ENCODE measurements around the gene RUNX3.
A peak's percentile ranks its signal among the peaks of the same experiment; 100 is the strongest.

Gene RUNX3

DNA sequence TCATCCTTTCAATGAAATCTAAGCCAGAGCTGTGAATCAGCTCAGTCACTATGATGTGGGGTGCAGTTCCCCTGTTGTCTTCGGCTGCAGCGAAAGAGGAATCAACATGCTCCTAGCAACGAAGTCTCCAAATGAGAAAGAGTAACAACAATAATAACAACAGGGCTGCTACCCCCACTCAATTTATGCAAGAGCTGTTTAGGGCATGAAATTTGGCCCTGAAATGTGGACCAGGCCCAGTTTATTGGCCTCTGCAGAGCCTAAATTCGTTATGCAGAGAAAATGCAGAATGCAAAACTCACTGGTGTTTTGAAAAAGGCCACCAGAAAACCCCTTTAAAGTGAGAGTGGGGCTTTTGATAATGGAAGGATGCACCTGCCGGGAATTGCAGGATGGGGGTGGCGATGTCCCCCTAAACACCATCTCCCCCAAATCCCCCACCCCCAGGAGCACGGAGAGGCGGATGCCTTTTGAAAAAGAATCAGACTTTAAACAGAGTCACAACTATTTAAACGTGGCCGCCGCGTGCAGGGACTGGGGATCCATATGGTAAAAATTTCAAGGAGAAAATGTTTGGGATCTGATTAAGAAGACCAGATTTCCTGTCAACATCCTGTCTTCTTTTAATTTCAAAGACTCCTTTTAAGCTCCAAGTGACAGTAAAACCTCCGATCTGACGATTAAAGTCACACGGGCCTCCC is 1.9 kb downstream of the RUNX3 start:
- DNase-seq: no peak

- DNase-seq: no peak
These were observed 2.6 kb downstream of the RUNX3 start for GRCh38 chr1:24927473-24927872.

DNA sequence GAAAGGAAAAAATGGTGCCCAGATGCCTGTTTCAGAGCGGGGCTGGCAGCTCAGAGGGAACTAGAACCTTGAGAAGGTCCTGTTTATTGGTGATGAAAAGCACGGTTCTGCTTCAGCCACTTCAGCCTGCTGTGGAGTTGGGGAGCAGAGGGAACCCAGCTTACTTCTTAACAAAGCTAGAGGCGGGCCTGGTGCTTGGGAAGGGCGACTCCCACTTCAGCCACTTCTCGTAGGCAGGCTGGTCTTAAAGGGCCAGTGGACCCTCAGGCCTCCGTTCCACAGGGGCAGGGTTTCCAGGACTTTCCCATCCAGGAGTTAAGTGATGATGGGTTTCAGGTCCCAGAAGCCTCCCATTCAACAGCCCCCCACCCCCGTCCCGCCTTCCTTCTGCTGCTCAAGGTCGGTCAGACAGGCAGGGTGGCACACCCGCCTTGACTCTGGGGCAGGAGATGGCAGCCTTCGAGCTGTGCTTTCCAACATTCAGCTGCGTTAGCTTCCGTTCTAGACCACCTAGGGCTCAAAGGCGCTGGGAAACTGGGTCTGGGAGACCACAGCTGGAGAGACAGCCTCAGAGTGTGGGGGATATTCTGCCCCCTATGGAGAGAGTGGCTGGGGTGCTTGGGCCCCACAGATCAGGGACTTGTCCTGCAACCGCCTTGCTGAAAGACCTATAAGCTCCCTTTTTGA is 3.4 kb downstream of the RUNX3 start:
- DNase-seq: no peak

GRCh38 chr1:24925963-24926362 is 4.1 kb downstream of the RUNX3 start:
- no peak for DNase-seq

DNA sequence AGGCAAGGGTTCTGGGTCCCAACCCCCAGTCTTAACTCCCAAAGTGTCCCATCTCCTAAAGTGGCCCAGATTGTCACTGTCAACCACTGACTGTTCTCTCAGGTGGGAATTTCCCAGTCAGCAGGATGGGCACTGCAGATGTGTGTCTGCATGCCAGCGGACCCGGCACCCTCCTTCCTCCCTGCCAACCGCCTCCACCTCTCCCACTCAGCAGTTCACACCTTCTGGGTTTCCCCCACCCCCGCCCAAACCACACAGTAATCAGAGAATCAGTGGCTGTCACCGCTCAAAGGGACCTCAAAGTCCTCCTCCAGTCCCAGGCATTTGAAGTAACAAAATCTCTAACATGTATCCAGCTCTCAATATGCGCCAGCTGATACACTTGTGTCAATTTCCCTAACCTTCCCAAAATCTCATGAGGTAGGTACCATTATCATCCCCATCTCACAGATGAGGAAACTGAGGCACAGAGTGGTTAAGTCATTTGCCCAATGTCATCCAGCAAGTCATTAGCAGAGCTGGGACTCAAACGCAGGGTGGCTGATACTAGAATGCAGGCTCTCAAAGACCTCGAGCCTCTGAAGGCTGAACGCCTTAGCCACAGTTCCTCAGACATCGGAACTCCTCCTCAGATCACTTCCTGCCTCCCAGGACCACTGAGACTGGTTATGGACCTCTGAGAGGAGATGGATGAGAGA is 4.8 kb downstream of the RUNX3 start:
- DNase-seq: no peak

DNA sequence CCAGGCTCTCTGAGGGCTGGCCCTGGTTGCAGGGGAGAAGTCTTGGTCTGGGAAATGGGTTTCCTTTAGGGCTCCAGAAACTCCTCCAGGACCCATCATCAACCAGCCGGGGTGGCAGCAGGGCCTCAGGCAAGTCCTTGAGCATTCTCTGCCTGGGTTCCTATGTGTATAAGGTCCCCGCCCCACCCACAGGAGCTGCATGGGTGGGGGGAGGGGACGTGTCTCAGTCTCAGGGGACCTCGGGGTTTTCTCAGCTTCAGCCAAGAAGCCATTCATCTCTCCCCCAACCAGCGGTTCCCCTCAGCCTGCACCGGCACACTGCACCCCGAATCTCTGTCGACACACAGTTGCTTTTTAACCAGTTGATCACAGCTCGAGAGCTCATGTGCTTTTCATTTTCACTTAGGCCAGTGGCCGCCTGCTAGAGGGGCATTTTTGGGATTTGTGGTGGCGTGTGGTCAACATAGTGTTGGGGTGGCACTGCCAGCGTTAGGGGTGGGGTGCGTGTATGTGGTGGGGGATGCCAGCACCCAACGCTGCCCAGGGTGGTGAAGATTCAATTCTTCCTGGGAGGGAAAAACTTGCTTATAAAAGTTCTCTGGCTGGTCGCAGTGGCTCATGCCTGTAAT is 6.5 kb downstream of the RUNX3 start:
- no peak for DNase-seq

GRCh38 chr1:24921938-24922662 is 8.0 kb downstream of the RUNX3 start:
- no peak for DNase-seq

GRCh38 chr1:24921412-24921811 is 8.7 kb downstream of the RUNX3 start:
- no peak for DNase-seq

GRCh38 chr1:24920533-24920925 is 9.5 kb downstream of the RUNX3 start:
- DNase-seq: no peak

DNA sequence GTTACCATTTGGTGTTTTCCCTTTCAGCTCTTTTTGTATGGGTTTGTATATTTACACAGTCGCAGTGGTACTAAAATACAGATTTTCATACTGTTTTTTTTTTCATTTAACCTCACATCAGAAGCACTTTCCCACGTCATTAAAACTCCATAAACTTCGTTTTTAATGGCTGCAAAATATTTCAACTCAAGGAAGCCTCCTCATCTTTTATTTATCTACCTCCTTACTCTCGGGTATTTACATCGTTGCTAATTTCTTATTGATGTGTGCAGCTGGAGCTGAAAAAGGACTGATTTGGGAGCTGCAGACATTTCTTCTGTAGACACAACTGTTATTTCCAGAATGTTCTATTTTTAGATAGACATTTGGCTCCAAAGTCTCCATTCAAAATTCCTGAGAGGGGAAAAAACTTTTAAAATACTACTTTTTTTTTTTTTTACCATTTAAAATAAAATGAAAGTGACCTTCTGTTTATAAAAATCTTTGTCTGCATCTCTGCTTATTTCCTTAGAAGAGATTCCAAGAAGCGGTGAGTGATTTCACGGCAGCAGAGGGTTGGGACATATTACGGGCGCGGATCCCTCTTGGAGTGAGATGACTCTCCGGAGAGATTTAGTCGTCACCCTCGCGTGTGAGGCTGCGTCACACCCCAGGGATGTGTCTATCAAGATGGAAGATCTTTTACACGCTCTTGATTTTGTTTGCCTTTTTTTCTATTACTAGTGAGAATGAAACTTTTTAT is 10.1 kb downstream of the RUNX3 start:
- DNase-seq: no peak

DNA sequence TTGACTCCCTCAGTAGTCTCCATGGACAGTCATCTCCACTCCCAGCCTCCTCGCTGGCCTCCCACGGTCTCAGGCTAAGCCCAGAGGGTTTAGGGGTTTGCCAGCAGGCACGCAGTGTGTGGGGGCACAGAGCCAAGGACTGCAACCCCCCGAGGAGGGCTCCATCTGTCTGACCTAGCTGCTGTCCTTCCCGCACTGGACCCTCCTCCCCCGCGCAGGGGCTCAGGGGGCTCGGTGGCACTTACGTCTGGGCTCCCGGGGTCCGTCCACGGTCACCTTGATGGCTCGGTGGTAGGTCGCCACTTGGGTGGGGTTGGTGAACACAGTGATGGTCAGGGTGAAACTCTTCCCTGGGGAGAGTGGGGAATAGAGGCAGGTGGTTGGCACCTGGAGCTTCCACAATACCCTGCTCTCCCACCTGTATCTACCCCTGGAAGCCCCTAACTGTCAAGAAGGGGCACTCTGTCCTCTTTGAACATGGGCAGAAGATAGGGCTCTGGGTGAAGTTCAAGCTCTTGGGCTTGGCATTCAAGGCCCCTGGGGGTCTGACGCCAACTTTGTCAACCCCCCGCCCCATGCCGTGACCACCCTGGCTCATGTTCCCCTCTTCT is 11.0 kb downstream of the RUNX3 start:
- DNase-seq: no peak

- DNase-seq: no peak
These were observed 11.7 kb downstream of the RUNX3 start for GRCh38 chr1:24918370-24918769.

GRCh38 chr1:24917327-24918074 is 12.6 kb downstream of the RUNX3 start:
- DNase-seq: no peak

- no peak for DNase-seq
These were observed 14.1 kb downstream of the RUNX3 start for GRCh38 chr1:24915816-24916602.

GRCh38 chr1:24914226-24915069 is 15.6 kb downstream of the RUNX3 start:
- peak; percentile 67 for DNase-seq

GRCh38 chr1:24913616-24914225 is 16.4 kb downstream of the RUNX3 start:
- DNase-seq: no peak

- no peak for DNase-seq
These were observed 16.8 kb downstream of the RUNX3 start for GRCh38 chr1:24913274-24913604.

GRCh38 chr1:24912376-24913273 is 17.5 kb downstream of the RUNX3 start:
- no peak for DNase-seq
